HG02759 (cell line): Measurements from ENCODE around the gene C11orf65.

Source experiments
- ATAC-seq: cut with Tn5 transposase; IDR thresholded peaks from one replicate; pipeline ENCODE4 v1.9.1; 2021; ENCODE audit warnings: mild to moderate bottlenecking, moderate library complexity; ENCODE audit not compliant: unreplicated experiment

The C11orf65 gene

GRCh38 chr11:108467091-108467823, at the start of gene C11orf65:
Gene C11orf65 (minus strand): TSS chr11:108467529. CDS start chr11:108461559, 5,970 bp downstream.
- ATAC-seq = peak; percentile 100

GRCh38 chr11:108516125-108516524, 48.8 kb upstream of the C11orf65 start:
- no peak for ATAC-seq

GRCh38 chr11:108512708-108513107, 45.4 kb upstream of the C11orf65 start:
- ATAC-seq = no peak

- ATAC-seq = no peak
These were observed 44.6 kb upstream of the C11orf65 start for GRCh38 chr11:108511851-108512474.

- ATAC-seq = no peak
These were observed 41.6 kb upstream of the C11orf65 start for GRCh38 chr11:108508653-108509593.

- no peak for ATAC-seq
These were observed 34.1 kb upstream of the C11orf65 start for GRCh38 chr11:108501396-108501795.

- no peak for ATAC-seq
These were observed 33.4 kb upstream of the C11orf65 start for GRCh38 chr11:108500721-108501120.

GRCh38 chr11:108500169-108500568, 32.8 kb upstream of the C11orf65 start:
- no peak for ATAC-seq

- no peak for ATAC-seq
These were observed 31.6 kb upstream of the C11orf65 start for GRCh38 chr11:108498816-108499408.

GRCh38 chr11:108498046-108498815, 30.9 kb upstream of the C11orf65 start, which contains the start of gene POGLUT3:
Gene POGLUT3 (minus strand): TSS chr11:108498384. CDS start chr11:108498366, 18 bp downstream.
- peak; percentile 63 for ATAC-seq

- peak; percentile 56 for ATAC-seq
These were observed 30.2 kb upstream of the C11orf65 start for GRCh38 chr11:108497317-108498045.

- ATAC-seq = no peak
These were observed 29.4 kb upstream of the C11orf65 start for GRCh38 chr11:108496643-108497256.

- no peak for ATAC-seq
These were observed 28.0 kb upstream of the C11orf65 start for GRCh38 chr11:108495326-108495725.

- no peak for ATAC-seq
These were observed 26.9 kb upstream of the C11orf65 start for GRCh38 chr11:108494182-108494581.

GRCh38 chr11:108491936-108492335, 24.6 kb upstream of the C11orf65 start:
- ATAC-seq = no peak

- no peak for ATAC-seq
These were observed 19.5 kb upstream of the C11orf65 start for GRCh38 chr11:108486828-108487227.

GRCh38 chr11:108486331-108486730, 19.0 kb upstream of the C11orf65 start:
- no peak for ATAC-seq

GRCh38 chr11:108483163-108483562, 15.8 kb upstream of the C11orf65 start:
- ATAC-seq = no peak
